SK-N-MC (cell line): ENCODE data around the gene LHFPL2.

Experiments used
- EZH2 ChIP-seq: fragments of 200-600 bp; sonication (generic); IDR thresholded peaks from one replicate; pipeline ENCODE4 v1.6.1; 2017; ENCODE audit warnings: antibody characterized with exemption
- FOXP2 ChIP-seq: optimal IDR thresholded peaks from 2 replicates; pipeline ENCODE3; 2011; ENCODE audit warnings: mild to moderate bottlenecking, moderate library complexity; ENCODE audit not compliant: insufficient read depth; ENCODE audit errors: extremely low read length, control extremely low read depth
- POLR2AphosphoS5 ChIP-seq: IDR thresholded peaks from 2 replicates; pipeline ENCODE4 v1.6.1; 2012; ENCODE audit warnings: mild to moderate bottlenecking, low read depth, low read length, borderline replicate concordance

GRCh38 chr5:78679905-78680304 is 31.3 kb upstream of the LHFPL2 start:
- TF ChIP-seq POLR2AphosphoS5: no peak
- no peak for TF ChIP-seq EZH2
- no peak for TF ChIP-seq FOXP2
